Epidermal melanocyte (primary cell): ENCODE results near the gene HOXD3.

Experiments
- DNase-seq: peaks from one replicate; pipeline ENCODE4 v3.0.0; 2011; ENCODE audit warnings: low spot score; ENCODE audit not compliant: insufficient read length

The HOXD3 gene

GRCh38 chr2:176206682-176207081 is 49.6 kb downstream of the HOXD3 start:
- peak; percentile 26 for DNase-seq

- no peak for DNase-seq
Observed at GRCh38 chr2:176211110-176211509, 54.0 kb downstream of the HOXD3 start.

GRCh38 chr2:176212276-176212675 is 55.2 kb downstream of the HOXD3 start:
- no peak for DNase-seq

- DNase-seq = no peak
Observed at GRCh38 chr2:176213406-176213805, 56.3 kb downstream of the HOXD3 start.
